Ovary (tissue), 3 donors: Measurements from ENCODE around the gene ZNF408.

Experiments used
- CTCF ChIP-seq, 3 donors: fragments of 450-650 bp in 2 of 3; fragments of 200-600 bp in 1 of 3; IDR thresholded peaks; one replicate each; pipeline versions ENCODE4 v1.5.1 to v1.8.0; 2016 to 2022; ENCODE audit warnings: antibody characterized with exemption in 3 of 3, mild to moderate bottlenecking in 1 of 3
- EP300 ChIP-seq: sonication (generic); formaldehyde crosslinking; IDR thresholded peaks from one replicate; pipeline ENCODE4 v1.6.1; 2017; ENCODE audit warnings: antibody characterized with exemption
- POLR2A ChIP-seq: fragments of 450-650 bp; IDR thresholded peaks from one replicate; pipeline ENCODE4 v1.6.1; 2017; ENCODE audit warnings: antibody characterized with exemption, mild to moderate bottlenecking, moderate library complexity
- donor health status: DM: no; HTN: no; CAD: no.

GRCh38 chr11:46728659-46729040, 27.8 kb downstream of the ZNF408 start:
- TF ChIP-seq POLR2A: no peak
- no peak for TF ChIP-seq EP300
- TF ChIP-seq CTCF (IDR thresholded peaks at IDR 0.05): no peak
